ENCODE measurements around the gene KREMEN1.

KREMEN1 gene

DNA sequence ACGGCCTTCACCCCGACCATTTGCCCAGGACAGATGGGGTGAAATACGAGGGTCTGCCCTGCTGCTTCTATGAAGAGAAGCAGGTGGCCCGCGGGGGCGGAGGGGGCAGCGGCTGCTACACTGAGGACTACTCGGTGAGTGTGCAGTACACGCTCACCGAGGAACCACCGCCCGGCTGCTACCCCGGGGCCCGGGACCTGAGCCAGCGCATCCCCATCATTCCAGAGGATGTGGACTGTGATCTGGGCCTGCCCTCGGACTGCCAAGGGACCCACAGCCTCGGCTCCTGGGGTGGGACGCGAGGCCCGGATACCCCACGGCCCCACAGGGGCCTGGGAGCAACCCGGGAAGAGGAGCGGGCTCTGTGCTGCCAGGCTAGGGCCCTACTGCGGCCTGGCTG lies 22.4 kb upstream of the KREMEN1 start:
- no peak overlapping the region for H3K4me3 ChIP-seq (ENCODE audit: low read depth, low read length)
- TF ChIP-seq, protein P1, sequence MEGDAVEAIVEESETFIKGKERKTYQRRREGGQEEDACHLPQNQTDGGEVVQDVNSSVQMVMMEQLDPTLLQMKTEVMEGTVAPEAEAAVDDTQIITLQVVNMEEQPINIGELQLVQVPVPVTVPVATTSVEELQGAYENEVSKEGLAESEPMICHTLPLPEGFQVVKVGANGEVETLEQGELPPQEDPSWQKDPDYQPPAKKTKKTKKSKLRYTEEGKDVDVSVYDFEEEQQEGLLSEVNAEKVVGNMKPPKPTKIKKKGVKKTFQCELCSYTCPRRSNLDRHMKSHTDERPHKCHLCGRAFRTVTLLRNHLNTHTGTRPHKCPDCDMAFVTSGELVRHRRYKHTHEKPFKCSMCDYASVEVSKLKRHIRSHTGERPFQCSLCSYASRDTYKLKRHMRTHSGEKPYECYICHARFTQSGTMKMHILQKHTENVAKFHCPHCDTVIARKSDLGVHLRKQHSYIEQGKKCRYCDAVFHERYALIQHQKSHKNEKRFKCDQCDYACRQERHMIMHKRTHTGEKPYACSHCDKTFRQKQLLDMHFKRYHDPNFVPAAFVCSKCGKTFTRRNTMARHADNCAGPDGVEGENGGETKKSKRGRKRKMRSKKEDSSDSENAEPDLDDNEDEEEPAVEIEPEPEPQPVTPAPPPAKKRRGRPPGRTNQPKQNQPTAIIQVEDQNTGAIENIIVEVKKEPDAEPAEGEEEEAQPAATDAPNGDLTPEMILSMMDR (IDR thresholded peaks at IDR 0.05; ENCODE audit: low read depth, low read length), result no peak

DNA sequence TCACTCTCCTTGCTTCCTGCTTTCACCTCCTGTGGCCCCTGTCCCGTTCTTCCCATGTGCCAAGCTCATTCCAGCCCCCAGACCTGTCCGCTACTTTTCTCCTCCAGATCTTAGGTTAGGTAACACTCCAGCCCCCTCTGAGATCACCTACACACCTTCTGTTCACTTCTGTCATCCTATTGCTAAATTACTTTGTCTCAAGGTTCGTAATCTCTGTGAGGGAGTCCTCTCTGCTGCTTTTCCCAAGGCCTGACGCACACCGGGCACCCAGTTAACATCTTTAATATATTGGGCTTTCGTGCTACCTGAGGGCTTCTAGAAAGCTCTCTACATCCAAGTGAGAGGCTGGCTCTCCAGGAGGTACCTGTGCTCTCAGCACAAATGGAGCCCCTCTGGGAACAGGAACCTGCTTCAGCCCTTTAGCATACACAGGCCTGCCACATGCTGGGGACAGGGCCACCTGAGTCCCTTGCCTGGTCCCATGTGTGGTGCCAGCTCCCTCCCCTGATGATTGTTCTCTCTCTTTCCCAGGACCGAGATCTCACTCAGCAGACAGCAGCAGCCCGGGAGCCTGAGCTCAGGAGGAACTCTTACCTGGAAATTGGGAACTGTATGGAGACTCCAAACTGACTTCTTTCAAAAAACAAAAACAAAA lies 19.7 kb upstream of the KREMEN1 start:
- H3K4me3 ChIP-seq (ENCODE audit: low read depth, low read length), result no peak overlapping the region
- TF ChIP-seq, protein P1 (IDR thresholded peaks at IDR 0.05; ENCODE audit: low read depth, low read length), result no peak

DNA sequence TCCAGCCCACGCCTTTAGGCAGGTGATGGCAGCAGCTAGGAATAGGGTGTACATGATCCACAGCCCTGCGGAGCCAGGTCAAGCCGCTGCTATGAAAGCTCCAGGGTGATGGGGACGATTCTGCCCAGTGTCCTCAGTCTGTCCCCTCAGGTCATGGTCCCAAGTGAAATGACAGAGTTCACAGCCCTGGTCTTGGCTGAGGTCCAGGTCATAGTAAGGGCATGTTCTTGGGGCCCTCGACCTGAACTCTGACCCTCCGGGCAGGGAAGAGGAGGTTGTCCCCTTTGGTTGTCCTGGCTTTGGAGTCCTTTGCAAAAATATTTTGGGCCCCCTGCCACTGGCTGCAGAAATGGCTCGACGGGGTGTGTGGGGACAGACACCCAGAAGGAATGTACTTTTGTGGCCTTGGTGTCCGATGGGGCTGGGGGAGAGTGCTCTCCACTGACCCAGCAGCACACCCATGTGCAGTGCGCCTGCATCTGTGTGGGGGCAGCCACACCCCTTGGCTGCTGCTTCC lies 18.5 kb upstream of the KREMEN1 start:
- TF ChIP-seq, protein P1 (IDR thresholded peaks at IDR 0.05; ENCODE audit: low read depth, low read length), result no peak
- no peak overlapping the region for H3K4me3 ChIP-seq (ENCODE audit: low read depth, low read length)

DNA sequence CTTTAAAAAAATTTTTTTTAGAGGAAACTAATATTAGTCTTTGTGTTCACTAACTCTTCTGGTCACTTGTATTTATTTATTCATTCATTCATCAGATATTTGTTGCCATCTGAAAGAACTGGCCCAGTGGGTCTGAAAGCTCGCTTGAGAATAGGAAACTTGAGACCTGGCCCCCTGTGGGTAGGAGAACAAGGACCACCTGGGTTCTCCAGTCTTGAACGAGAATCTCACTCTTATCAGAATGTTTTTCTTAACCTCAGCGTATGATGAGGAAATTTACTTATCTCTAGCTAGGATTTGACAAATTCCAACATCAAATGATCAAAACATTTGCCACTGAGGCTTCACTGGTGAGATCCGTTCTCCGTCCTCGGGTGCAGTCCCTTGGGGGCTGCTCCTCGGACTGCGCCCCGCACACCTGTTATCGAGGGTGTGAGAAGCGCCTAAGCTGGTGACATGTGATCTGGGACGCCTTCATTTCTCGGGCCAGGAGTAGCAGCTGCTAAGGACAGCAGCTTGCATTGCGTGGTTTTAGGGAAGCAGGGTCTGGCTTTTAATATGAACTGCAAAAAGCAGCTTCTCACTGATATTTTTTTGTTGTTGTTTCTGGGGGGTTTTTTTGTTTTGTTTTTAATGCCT lies 17.5 kb upstream of the KREMEN1 start:
- TF ChIP-seq, protein P1 (IDR thresholded peaks at IDR 0.05; ENCODE audit: low read depth, low read length), result no peak

DNA sequence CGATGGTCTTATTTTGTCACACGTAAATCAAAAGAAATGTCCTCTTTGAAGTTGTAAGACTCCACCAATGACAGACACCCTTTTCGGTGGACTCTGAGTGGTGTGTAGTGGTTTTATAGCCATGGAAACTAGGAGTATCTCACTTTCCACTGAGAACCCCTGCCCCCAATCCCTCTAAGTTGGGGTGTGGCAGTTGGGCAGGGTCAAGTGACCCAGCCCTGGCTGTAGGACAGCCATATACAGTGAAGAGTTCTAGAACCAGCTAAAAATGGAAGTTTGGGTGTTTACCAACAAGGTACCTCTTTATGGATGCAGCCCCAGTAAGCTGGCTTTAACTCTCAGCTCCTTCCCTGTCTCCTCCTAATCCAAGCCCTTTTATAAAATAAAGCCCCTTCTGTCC lies 16.4 kb upstream of the KREMEN1 start:
- TF ChIP-seq, protein P1 (IDR thresholded peaks at IDR 0.05; ENCODE audit: low read depth, low read length), result no peak
- no peak overlapping the region for H3K4me3 ChIP-seq (ENCODE audit: low read depth, low read length)

More for the DNA sequence above, 17.5 kb upstream of the KREMEN1 start:
- H3K4me3 ChIP-seq (ENCODE audit: low read depth, low read length), result no peak overlapping the region

DNA sequence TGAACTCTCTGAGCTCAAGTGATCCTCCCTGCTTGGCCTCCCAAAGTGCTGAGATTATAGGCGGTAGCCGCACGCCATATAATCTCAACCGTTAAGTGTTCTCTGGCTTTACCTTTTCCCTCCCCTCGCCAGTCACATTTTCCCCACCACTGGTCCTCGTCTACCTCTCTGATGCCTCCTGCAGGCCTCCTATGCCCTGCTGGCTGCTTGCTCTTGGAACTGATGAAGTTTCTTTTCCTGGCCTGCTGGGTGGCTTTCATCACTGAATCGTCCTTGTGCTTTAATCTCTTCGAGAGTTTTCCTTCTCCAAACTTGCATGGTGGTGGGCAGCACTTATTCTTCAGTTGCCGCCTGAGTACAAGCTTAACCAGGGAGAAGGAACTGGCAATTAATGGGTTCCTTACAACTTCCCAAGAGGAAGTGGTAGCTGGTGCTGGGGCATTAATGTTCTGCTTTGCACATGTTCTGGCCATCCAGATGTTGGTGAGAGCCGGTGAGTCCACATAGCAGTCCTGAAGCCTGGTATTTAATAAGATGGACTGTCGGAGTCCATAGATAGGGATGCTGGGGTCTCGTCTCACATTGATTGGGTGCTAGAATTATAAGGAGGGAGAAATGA lies 12.5 kb upstream of the KREMEN1 start:
- H3K4me3 ChIP-seq (ENCODE audit: low read depth, low read length), result no peak overlapping the region
- TF ChIP-seq, protein P1 (IDR thresholded peaks at IDR 0.05; ENCODE audit: low read depth, low read length), result no peak

DNA sequence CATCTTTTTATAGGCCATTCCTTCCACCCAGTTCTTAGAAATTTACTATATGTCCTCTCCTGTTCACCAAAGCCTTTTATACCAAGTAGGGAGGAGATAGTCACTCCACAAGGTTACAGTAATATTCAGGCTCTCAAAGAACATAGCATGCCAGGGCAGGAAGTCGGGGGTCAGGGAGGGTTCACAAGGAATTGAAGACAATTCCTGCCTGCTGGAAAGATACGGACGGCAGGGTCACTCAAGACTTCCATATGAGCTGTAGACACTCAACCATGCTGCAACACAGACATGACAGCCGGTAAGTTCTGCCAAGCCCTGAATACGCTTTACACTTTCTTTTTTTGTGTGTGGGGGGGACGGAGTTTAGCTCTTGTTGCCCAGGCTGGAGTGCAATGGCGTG lies 11.9 kb upstream of the KREMEN1 start:
- TF ChIP-seq, protein P1 (IDR thresholded peaks at IDR 0.05; ENCODE audit: low read depth, low read length), result no peak
- H3K4me3 ChIP-seq (ENCODE audit: low read depth, low read length), result no peak overlapping the region

Measured in WI38 (cell line).